Activated naive CD8-positive, alpha-beta T cell treated with anti-CD3 and anti-CD28 coated beads, Interleukin-2, amount 50 U/mL, for 24 hours (primary cell): ENCODE data around the gene KL.

ENCODE experiments used
- ATAC-seq: fragments of 150-1000 bp; cut with Tn5 transposase; one replicate; pipeline ENCODE4 v1.10.0; 2021
- DNase-seq: peaks from one replicate; pipeline ENCODE4 v3.0.0; 2021
- H3K27ac Mint-ChIP-seq: one replicate; pipeline ENCODE4 v1.8.0; 2021; ENCODE audit warnings: mild to moderate bottlenecking, mixed read lengths
- H3K27me3 Mint-ChIP-seq: one replicate; pipeline ENCODE4 v1.8.0; 2021; ENCODE audit warnings: mixed read lengths
- H3K36me3 Mint-ChIP-seq: one replicate; pipeline ENCODE4 v1.8.0; 2021; ENCODE audit warnings: low read depth, mixed read lengths
- H3K4me1 Mint-ChIP-seq: one replicate; pipeline ENCODE4 v1.8.0; 2021; ENCODE audit warnings: mixed read lengths
- H3K4me3 Mint-ChIP-seq: one replicate; pipeline ENCODE4 v1.8.0; 2021; ENCODE audit warnings: mild to moderate bottlenecking, moderate library complexity, mixed read lengths
- H3K9me3 Mint-ChIP-seq: one replicate; pipeline ENCODE4 v1.8.0; 2021; ENCODE audit warnings: mixed read lengths

Gene KL

GRCh38 chr13:33015241-33015668, 968 bp upstream of the KL start:
- Mint-ChIP-seq H3K27me3 (peaks cover 67% of the 10 kb centered on the region), H3K27ac (no peak overlapping the region), H3K4me3 (peak overlapping the region; percentile 59), H3K4me1 (peaks cover 12% of the 10 kb centered on the region), H3K9me3 (no peaks in the 10 kb centered on the region), H3K36me3 (no peaks in the 10 kb centered on the region)
- ATAC-seq (no peak), DNase-seq (no peak)

- Mint-ChIP-seq H3K27me3 (peaks cover 67% of the 10 kb centered on the region), H3K4me1 (peaks cover 12% of the 10 kb centered on the region), H3K36me3 (no peaks in the 10 kb centered on the region), H3K9me3 (no peaks in the 10 kb centered on the region), H3K27ac (no peak overlapping the region), H3K4me3 (peak overlapping the region; percentile 59)
- ATAC-seq: no peak
- peak; percentile 3 for DNase-seq
These were observed 366 bp upstream of the KL start for GRCh38 chr13:33015791-33016323.

- DNase-seq (peak; percentile 31), ATAC-seq (peak; percentile 88)
- Mint-ChIP-seq H3K4me3 (peak overlapping the region; percentile 66), H3K36me3 (no peaks in the 10 kb centered on the region), H3K9me3 (no peaks in the 10 kb centered on the region), H3K27ac (peak overlapping the region; percentile 40), H3K4me1 (peaks cover 12% of the 10 kb centered on the region), H3K27me3 (peaks cover 62% of the 10 kb centered on the region)
These were observed 1.2 kb downstream of the KL start for GRCh38 chr13:33017323-33017929.

- Mint-ChIP-seq H3K36me3 (no peaks in the 10 kb centered on the region), H3K27ac (no peak overlapping the region), H3K9me3 (no peaks in the 10 kb centered on the region), H3K27me3 (peaks cover 60% of the 10 kb centered on the region), H3K4me1 (peaks cover 12% of the 10 kb centered on the region), H3K4me3 (no peak overlapping the region)
- ATAC-seq: no peak
- no peak for DNase-seq
These were observed 2.7 kb downstream of the KL start for GRCh38 chr13:33018886-33019285.

- H3K4me3 Mint-ChIP-seq: no peak overlapping the region
- H3K36me3 Mint-ChIP-seq: no peaks in the 10 kb centered on the region
- H3K27ac Mint-ChIP-seq: no peak overlapping the region
- ATAC-seq (no peak), DNase-seq (no peak)
- H3K4me1 Mint-ChIP-seq: no peaks in the 10 kb centered on the region
- no peaks in the 10 kb centered on the region for H3K9me3 Mint-ChIP-seq
- peaks cover 48% of the 10 kb centered on the region for H3K27me3 Mint-ChIP-seq
These were observed 6.8 kb downstream of the KL start for GRCh38 chr13:33022986-33023385.

- DNase-seq (no peak), ATAC-seq (no peak)
- Mint-ChIP-seq H3K36me3 (no peaks in the 10 kb centered on the region), H3K4me1 (no peaks in the 10 kb centered on the region), H3K9me3 (no peaks in the 10 kb centered on the region), H3K27me3 (peaks cover 37% of the 10 kb centered on the region), H3K27ac (no peak overlapping the region), H3K4me3 (no peak overlapping the region)
These were observed 9.1 kb downstream of the KL start for GRCh38 chr13:33025220-33025744.

GRCh38 chr13:33026489-33027152, 10.4 kb downstream of the KL start:
- no peak for DNase-seq
- peaks cover 26% of the 10 kb centered on the region for H3K27me3 Mint-ChIP-seq
- H3K27ac Mint-ChIP-seq: no peak overlapping the region
- H3K9me3 Mint-ChIP-seq: no peaks in the 10 kb centered on the region
- H3K4me3 Mint-ChIP-seq: no peak overlapping the region
- no peaks in the 10 kb centered on the region for H3K36me3 Mint-ChIP-seq
- no peak for ATAC-seq
- H3K4me1 Mint-ChIP-seq: no peaks in the 10 kb centered on the region

- H3K4me1 Mint-ChIP-seq: peaks cover 10% of the 10 kb centered on the region
- H3K36me3 Mint-ChIP-seq: peaks cover 4% of the 10 kb centered on the region
- H3K27ac Mint-ChIP-seq: no peak overlapping the region
- peaks cover 26% of the 10 kb centered on the region for H3K27me3 Mint-ChIP-seq
- no peak overlapping the region for H3K4me3 Mint-ChIP-seq
- DNase-seq (no peak), ATAC-seq (no peak)
- peaks cover 14% of the 10 kb centered on the region for H3K9me3 Mint-ChIP-seq
These were observed 12.4 kb downstream of the KL start for GRCh38 chr13:33028620-33029019.

GRCh38 chr13:33031277-33031676, 15.1 kb downstream of the KL start:
- Mint-ChIP-seq H3K4me3 (no peak overlapping the region), H3K4me1 (peaks cover 16% of the 10 kb centered on the region), H3K9me3 (peaks cover 14% of the 10 kb centered on the region), H3K27me3 (peaks cover 16% of the 10 kb centered on the region), H3K36me3 (peaks cover 4% of the 10 kb centered on the region), H3K27ac (no peak overlapping the region)
- no peak for DNase-seq
- ATAC-seq: no peak

- ATAC-seq: no peak
These were observed 15.9 kb downstream of the KL start for GRCh38 chr13:33032037-33032625.

GRCh38 chr13:33033051-33033812, 17.0 kb downstream of the KL start:
- H3K27ac Mint-ChIP-seq: peak overlapping the region; percentile 89
- ATAC-seq (peak; percentile 83), DNase-seq (peak; percentile 16)
- peaks cover 4% of the 10 kb centered on the region for H3K36me3 Mint-ChIP-seq
- peaks cover 14% of the 10 kb centered on the region for H3K9me3 Mint-ChIP-seq
- H3K4me1 Mint-ChIP-seq: peaks cover 16% of the 10 kb centered on the region
- H3K4me3 Mint-ChIP-seq: peak overlapping the region; percentile 80
- peaks cover 14% of the 10 kb centered on the region for H3K27me3 Mint-ChIP-seq

More at GRCh38 chr13:33032037-33032625, 15.9 kb downstream of the KL start:
- peaks cover 16% of the 10 kb centered on the region for H3K4me1 Mint-ChIP-seq
- DNase-seq: no peak
- H3K27ac Mint-ChIP-seq: no peak overlapping the region
- peaks cover 16% of the 10 kb centered on the region for H3K27me3 Mint-ChIP-seq
- peaks cover 14% of the 10 kb centered on the region for H3K9me3 Mint-ChIP-seq
- no peak overlapping the region for H3K4me3 Mint-ChIP-seq
- H3K36me3 Mint-ChIP-seq: peaks cover 4% of the 10 kb centered on the region

GRCh38 chr13:33033986-33034385, 17.8 kb downstream of the KL start:
- Mint-ChIP-seq H3K27ac (no peak overlapping the region), H3K36me3 (peaks cover 4% of the 10 kb centered on the region), H3K4me1 (peaks cover 16% of the 10 kb centered on the region), H3K27me3 (peaks cover 14% of the 10 kb centered on the region), H3K9me3 (peaks cover 14% of the 10 kb centered on the region), H3K4me3 (no peak overlapping the region)
- ATAC-seq (no peak), DNase-seq (no peak)

GRCh38 chr13:33034882-33035520, 18.8 kb downstream of the KL start:
- no peak overlapping the region for H3K27ac Mint-ChIP-seq
- peaks cover 14% of the 10 kb centered on the region for H3K9me3 Mint-ChIP-seq
- peaks cover 14% of the 10 kb centered on the region for H3K27me3 Mint-ChIP-seq
- ATAC-seq: no peak
- no peak overlapping the region for H3K4me3 Mint-ChIP-seq
- H3K4me1 Mint-ChIP-seq: peaks cover 16% of the 10 kb centered on the region
- DNase-seq: no peak
- H3K36me3 Mint-ChIP-seq: peaks cover 4% of the 10 kb centered on the region

GRCh38 chr13:33037673-33038072, 21.4 kb downstream of the KL start:
- Mint-ChIP-seq H3K27ac (no peak overlapping the region), H3K27me3 (peaks cover 9% of the 10 kb centered on the region), H3K36me3 (peaks cover 4% of the 10 kb centered on the region), H3K4me3 (no peak overlapping the region), H3K4me1 (peaks cover 15% of the 10 kb centered on the region), H3K9me3 (peaks cover 8% of the 10 kb centered on the region)
- ATAC-seq: no peak
- DNase-seq: no peak
